ENCODE results near the gene STXBP4.
A peak's percentile ranks its signal among the peaks of the same experiment; 100 is the strongest.

The STXBP4 gene

DNA sequence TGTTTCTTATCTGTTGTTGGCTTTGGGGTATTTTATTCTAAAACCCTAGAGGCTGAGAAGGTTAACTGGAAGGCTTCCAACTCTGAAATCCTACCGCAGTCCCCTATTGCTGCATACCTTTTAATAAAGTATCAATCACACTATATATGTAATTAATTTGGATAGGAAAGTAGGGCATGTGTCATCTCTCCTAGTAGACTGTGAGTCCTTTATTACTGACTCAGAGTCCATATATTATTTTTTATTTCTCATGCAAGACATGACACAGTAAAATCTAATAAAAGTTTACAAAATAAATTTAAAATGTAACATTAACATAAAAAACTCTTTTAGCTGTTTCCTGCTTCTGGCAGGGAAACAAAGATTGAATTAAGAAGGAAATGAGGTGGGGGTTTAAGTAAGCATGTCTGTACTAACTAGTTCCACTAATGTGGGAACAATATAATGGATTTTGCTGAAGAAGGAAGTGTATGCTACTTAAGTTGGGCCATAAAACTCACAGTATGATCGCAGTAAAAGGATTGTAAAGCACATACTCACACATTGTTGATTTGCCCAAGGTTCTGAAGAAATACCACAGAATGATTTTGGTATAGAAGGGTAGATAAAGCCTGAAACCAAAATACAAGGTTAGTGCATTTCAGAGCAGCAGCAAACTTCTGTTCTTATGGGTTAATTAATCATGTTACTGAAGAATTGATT is 198.6 kb downstream of the STXBP4 start:
- DNase-seq (ENCODE audit: low read depth) = no peak
- H3K4me3 ChIP-seq (ENCODE audit: low read depth, low read length) = no peak overlapping the region
- TF ChIP-seq, protein P1, sequence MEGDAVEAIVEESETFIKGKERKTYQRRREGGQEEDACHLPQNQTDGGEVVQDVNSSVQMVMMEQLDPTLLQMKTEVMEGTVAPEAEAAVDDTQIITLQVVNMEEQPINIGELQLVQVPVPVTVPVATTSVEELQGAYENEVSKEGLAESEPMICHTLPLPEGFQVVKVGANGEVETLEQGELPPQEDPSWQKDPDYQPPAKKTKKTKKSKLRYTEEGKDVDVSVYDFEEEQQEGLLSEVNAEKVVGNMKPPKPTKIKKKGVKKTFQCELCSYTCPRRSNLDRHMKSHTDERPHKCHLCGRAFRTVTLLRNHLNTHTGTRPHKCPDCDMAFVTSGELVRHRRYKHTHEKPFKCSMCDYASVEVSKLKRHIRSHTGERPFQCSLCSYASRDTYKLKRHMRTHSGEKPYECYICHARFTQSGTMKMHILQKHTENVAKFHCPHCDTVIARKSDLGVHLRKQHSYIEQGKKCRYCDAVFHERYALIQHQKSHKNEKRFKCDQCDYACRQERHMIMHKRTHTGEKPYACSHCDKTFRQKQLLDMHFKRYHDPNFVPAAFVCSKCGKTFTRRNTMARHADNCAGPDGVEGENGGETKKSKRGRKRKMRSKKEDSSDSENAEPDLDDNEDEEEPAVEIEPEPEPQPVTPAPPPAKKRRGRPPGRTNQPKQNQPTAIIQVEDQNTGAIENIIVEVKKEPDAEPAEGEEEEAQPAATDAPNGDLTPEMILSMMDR (IDR thresholded peaks at IDR 0.05; ENCODE audit: insufficient read depth, low read depth, low read length, missing control alignments) = no peak

DNA sequence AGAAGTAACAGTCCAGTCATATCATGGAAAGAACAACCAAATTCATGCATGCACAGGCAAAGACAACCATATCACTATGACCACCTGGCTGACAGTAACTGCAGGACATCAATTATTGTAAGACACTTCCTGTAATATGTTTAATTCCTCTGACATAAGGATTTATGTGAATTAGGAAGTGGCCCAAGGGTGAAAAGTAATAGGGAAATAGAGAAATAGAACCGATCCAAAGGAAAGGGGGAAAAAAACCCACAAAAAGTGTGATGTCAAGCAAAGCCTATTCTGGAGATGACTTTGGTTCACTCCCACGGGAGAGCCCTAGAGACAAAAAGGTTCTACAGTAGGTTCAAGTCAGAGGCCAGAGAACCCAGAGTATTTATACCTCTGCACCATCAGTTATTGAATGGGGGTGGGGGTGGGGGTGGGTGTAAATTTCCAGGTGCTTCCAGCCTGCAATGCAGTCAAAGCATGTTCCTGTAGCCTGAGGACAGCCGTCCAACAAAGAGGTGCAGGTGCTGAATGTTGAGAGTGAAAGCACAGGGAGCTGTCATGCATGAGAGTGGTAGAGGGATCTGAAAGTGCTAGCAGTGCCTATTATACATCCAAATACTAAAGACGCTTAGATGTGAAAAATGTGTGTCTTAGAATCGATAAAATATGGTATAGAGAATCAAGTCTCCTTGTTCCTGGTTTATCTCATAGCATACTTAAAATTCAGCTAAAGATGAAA is 200.6 kb downstream of the STXBP4 start:
- DNase-seq (ENCODE audit: low read depth) = peak; percentile 79
- TF ChIP-seq, protein P1 (IDR thresholded peaks at IDR 0.05; ENCODE audit: insufficient read depth, low read depth, low read length, missing control alignments) = no peak
- no peak overlapping the region for H3K4me3 ChIP-seq (ENCODE audit: low read depth, low read length)

DNA sequence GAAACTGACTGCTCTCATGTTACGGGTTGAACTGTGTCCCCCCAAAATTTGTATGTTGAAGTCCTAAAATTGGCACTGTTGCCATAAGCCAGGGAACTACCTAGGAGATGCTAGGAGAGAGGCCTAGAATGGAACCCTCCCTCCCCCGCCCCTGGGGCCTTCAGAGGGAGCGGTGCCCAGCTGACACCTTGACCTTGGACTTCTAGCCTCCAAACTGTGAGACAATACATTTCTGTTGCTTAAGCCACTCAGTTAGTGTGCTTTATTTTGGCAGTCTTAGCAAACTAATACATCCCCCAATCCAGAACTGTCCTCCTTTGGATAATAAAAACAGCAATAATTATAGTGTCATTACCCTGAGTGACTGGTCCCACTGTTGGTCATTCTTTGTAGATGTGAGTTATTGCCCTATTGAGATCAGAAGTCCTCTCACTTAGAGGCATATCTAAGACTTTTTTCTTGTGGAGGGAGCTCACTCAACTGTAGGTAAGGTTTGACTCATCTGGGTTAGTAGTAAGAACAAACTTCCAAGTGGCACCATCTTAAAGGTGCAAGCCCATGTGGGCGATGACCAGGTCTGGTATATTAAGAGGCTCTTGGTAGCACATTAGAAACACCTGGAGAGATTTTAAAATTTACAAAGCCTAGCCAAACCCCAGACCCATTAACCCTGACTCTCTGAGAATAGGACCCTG is 203.2 kb downstream of the STXBP4 start:
- no peak overlapping the region for H3K4me3 ChIP-seq (ENCODE audit: low read depth, low read length)
- TF ChIP-seq, protein P1 (IDR thresholded peaks at IDR 0.05; ENCODE audit: insufficient read depth, low read depth, low read length, missing control alignments) = no peak
- DNase-seq (ENCODE audit: low read depth) = peak; percentile 39

DNA sequence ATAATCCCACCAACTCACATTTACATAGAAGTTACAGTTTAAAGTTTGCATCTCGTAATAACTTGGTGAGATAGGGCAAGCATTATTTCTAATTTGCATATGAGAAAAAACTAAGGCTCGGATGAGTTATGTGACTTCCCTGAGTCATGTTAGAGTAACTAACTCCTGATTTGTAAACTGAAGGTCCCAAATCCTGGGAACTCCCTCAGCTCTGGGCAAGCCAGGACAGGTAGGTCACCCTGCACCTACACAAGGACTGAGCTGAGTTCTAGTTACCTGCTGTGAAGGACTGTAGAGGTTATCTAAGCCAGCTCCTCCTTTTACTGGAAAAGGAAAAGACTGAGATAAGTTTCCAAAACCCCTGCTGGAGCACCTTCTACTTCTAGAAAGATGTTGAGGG is 204.0 kb downstream of the STXBP4 start:
- no peak overlapping the region for H3K4me3 ChIP-seq (ENCODE audit: low read depth, low read length)
- peak; percentile 17 for DNase-seq (ENCODE audit: low read depth)
- TF ChIP-seq, protein P1 (IDR thresholded peaks at IDR 0.05; ENCODE audit: insufficient read depth, low read depth, low read length, missing control alignments) = no peak

DNA sequence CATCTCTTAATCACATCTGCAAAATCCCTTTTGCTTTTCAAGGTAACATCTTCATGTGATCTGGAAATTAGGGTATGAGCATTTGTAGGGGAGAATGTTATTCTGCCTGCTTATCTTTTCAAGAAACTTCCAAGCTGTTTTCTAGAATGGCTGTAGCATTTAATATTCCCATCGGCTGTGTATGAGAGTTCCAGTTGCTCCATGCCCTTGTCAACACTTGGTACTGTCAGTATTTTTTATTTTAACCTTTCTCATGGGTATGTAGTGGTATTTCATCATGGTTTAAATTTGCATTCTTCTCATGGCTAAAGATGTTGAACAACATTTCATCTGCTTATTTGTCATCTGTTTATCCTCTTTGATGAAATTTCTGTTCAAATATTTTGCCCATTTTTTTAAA is 205.6 kb downstream of the STXBP4 start:
- H3K4me3 ChIP-seq (ENCODE audit: low read depth, low read length) = no peak overlapping the region
- DNase-seq (ENCODE audit: low read depth) = no peak
- TF ChIP-seq, protein P1 (IDR thresholded peaks at IDR 0.05; ENCODE audit: insufficient read depth, low read depth, low read length, missing control alignments) = no peak

DNA sequence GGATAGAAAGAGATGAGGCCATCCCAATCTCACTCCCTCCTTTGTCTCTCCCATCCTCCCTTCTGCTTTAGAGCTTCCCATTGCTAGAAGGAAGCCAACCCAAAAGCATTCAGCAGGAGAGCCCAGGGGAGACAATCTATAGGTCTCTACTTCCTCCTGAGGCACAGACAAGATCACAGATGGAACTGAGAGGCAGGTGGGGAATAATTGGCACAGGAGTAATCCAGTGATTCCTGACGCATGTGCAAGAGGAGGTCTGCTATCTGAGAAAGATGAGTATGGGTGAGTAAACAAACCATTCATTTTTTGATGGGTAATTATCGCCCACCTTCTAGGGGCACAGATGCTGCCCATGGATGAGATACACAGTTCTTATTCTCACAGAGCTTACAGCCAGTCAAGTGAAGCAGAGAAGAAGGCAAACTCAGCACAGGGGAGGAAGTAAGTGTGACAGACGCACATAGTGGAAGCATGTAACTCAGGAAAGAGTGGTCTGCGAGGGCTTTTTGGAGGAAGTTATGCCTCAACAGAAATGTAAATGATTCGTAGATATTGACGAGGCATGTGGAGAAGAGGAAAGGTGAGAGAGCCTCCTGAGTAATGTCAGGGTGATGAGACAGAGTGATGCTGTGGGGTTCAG is 207.3 kb downstream of the STXBP4 start:
- TF ChIP-seq, protein P1 (IDR thresholded peaks at IDR 0.05; ENCODE audit: insufficient read depth, low read depth, low read length, missing control alignments) = no peak
- DNase-seq (ENCODE audit: low read depth) = no peak
- H3K4me3 ChIP-seq (ENCODE audit: low read depth, low read length) = no peak overlapping the region
